ENCODE measurements around the gene TSR2. TPM values are rescaled to one million over a fixed set of nuclear protein-coding genes. Genes with fewer than 3 reads are reported as not detected.
A peak's percentile ranks its signal among the peaks of the same experiment; 100 is the strongest.

TSR2 gene
- total and polyA plus RNA-seq, 2 of the 13 experiments (the other 11 are each of a cell fraction or from before 2014, with no cell fraction given): 10.9 to 35.5 TPM

GRCh38 chrX:54447461-54447860 lies 7.3 kb downstream of the TSR2 start:
- TF ChIP-seq ZNF549 (CRISPR knock-in tag; IDR thresholded peaks at IDR 0.05) (no peak), EHMT2 (IDR thresholded peaks at IDR 0.05; ENCODE audit: borderline replicate concordance, low read depth, low read length) (no peak), STAG1 (CRISPR knock-in tag; IDR thresholded peaks at IDR 0.05) (peak; percentile 13; the same call in 1 of the 2 replicates)
- in situ Hi-C loops (cut with HindIII; ENCODE audit: extremely low pct_ligation_motif_present, low pct_unique_long_range_greater_than_20kb): no loop called here
- intact Hi-C loops (cut with micrococcal nuclease; ENCODE audit: unreplicated experiment): no loop called here
- 100% methylated on average over 1 of the region's 5 CpGs for WGBS (ENCODE audit: low lambda C conversion rate)
- ChIA-PET CTCF (ENCODE audit: low intra/inter-chr PET ratio, low total read pairs) (no interaction called here), POLR2A (no interaction called here)
- ATAC-seq (peak; percentile 69), DNase-seq (ENCODE audit: low spot score) (no peak), FAIRE-seq (peak; percentile 56)
- no peak overlapping the region for H3K27ac ChIP-seq (ENCODE audit: extremely low read length, insufficient read depth, low read length)
- H3K27me3 ChIP-seq (ENCODE audit: control insufficient read depth in 1 of 2, insufficient read depth in 2 of 2, low read length in 2 of 2): no peaks in the 10 kb centered on the region
- no peaks in the 10 kb centered on the region for H3K9me3 ChIP-seq (ENCODE audit: low read length)
- H4K20me1 ChIP-seq (ENCODE audit: insufficient read depth, low read length): no peaks in the 10 kb centered on the region
- peaks cover 1 to 5% of the 10 kb centered on the region in 2 experiments; a peak in 3 of 5 replicates for H3K36me3 ChIP-seq (replicated peaks in 1 of 2; ENCODE audit: control insufficient read depth in 1 of 2, insufficient read depth in 2 of 2, low read length in 2 of 2)
- no peak overlapping the region for H3K4me2 ChIP-seq (ENCODE audit: low read depth, low read length)
- no peak overlapping the region for H2AFZ ChIP-seq (ENCODE audit: low read length)
- no peak overlapping the region for H3K4me3 ChIP-seq (replicated peaks in 1 of 3; ENCODE audit: insufficient read depth in 1 of 3, low read depth in 2 of 3, low read length in 3 of 3)
- H3K79me2 ChIP-seq (ENCODE audit: insufficient read depth, low read length): peaks cover 5% of the 10 kb centered on the region
- H3K4me1 ChIP-seq (ENCODE audit: insufficient read depth, low read length): peaks cover 2% of the 10 kb centered on the region; the same call in 1 of the 2 replicates
- H3K9ac ChIP-seq (ENCODE audit: insufficient read depth, low read depth, low read length): no peak overlapping the region
- no TSS peak for BruUV-seq (replicated peaks)

GRCh38 chrX:54449929-54450328 lies 9.7 kb downstream of the TSR2 start:
- POLR2A ChIA-PET: no interaction called here
- no peak overlapping the region for H2AFZ ChIP-seq (ENCODE audit: low read length)
- H3K4me1 ChIP-seq (ENCODE audit: insufficient read depth, low read length): no peaks in the 10 kb centered on the region
- no peaks in the 10 kb centered on the region for H3K79me2 ChIP-seq (ENCODE audit: insufficient read depth, low read length)
- H3K4me3 ChIP-seq (replicated peaks in 1 of 3; ENCODE audit: insufficient read depth in 1 of 3, low read depth in 2 of 3, low read length in 3 of 3): no peak overlapping the region
- H3K36me3 ChIP-seq (replicated peaks in 1 of 2; ENCODE audit: control insufficient read depth in 1 of 2, insufficient read depth in 2 of 2, low read length in 2 of 2): no peaks in the 10 kb centered on the region
- H3K4me2 ChIP-seq (ENCODE audit: low read depth, low read length): no peak overlapping the region
- BruUV-seq (replicated peaks): no TSS peak
- no peaks in the 10 kb centered on the region for H3K9me3 ChIP-seq (ENCODE audit: low read length)
- H3K27ac ChIP-seq (ENCODE audit: extremely low read length, insufficient read depth, low read length): no peak overlapping the region
- ATAC-seq (no peak), DNase-seq (ENCODE audit: low spot score) (no peak), FAIRE-seq (no peak)
- H4K20me1 ChIP-seq (ENCODE audit: insufficient read depth, low read length): no peaks in the 10 kb centered on the region
- in situ Hi-C loops (cut with HindIII; ENCODE audit: extremely low pct_ligation_motif_present, low pct_unique_long_range_greater_than_20kb): no loop called here
- intact Hi-C loops (cut with micrococcal nuclease; ENCODE audit: unreplicated experiment): no loop called here
- CTCF ChIA-PET (ENCODE audit: low intra/inter-chr PET ratio, low total read pairs): no interaction called here
- H3K27me3 ChIP-seq (ENCODE audit: control insufficient read depth in 1 of 2, insufficient read depth in 2 of 2, low read length in 2 of 2): no peaks in the 10 kb centered on the region
- H3K9ac ChIP-seq (ENCODE audit: insufficient read depth, low read depth, low read length): no peak overlapping the region
- TF ChIP-seq ZNF629 (CRISPR knock-in tag; conservative IDR thresholded peaks at IDR 0.05): peak; percentile 60
- TF ChIP-seq TARDBP (CRISPR knock-in tag; IDR thresholded peaks at IDR 0.05): no peak
